GM20431 (cell line): ENCODE measurements around the gene ICAM2.
"Not testable (repeated sequence)": the region's sequence is repeated elsewhere in the genome, so short reads cannot be mapped to it uniquely, and the experiment has no call there.

Source experiments
- in situ Hi-C: fragments of 300-500 bp; cut with MseI, MboI; formaldehyde crosslinking; loops from one replicate; pipeline ENCODE4 v1.15.0; 2020; ENCODE audit warnings: low sequenced_read_pairs; ENCODE audit not compliant: unreplicated experiment

The ICAM2 gene

GRCh38 chr17:64016231-64016784, 4.1 kb downstream of the ICAM2 start:
- in situ Hi-C loops: no loop called here

- in situ Hi-C loops: no loop called here
These were observed 5.0 kb downstream of the ICAM2 start for GRCh38 chr17:64015447-64015846.

GRCh38 chr17:64009571-64010402, 10.6 kb downstream of the ICAM2 start:
- in situ Hi-C loops: no loop called here

GRCh38 chr17:64008830-64009229, 11.6 kb downstream of the ICAM2 start:
- in situ Hi-C loops: no loop called here

- in situ Hi-C loops: no loop called here
These were observed 12.1 kb downstream of the ICAM2 start for GRCh38 chr17:64008346-64008745.

- in situ Hi-C loops: no loop called here
These were observed 12.6 kb downstream of the ICAM2 start for GRCh38 chr17:64007838-64008282.

GRCh38 chr17:64007089-64007837, 13.2 kb downstream of the ICAM2 start:
- in situ Hi-C loops: not testable (repeated sequence)

GRCh38 chr17:64006361-64007088, 13.9 kb downstream of the ICAM2 start:
- in situ Hi-C loops: no loop called here

GRCh38 chr17:64005734-64006167, 14.7 kb downstream of the ICAM2 start:
- in situ Hi-C loops: no loop called here

- in situ Hi-C loops: no loop called here
These were observed 15.3 kb downstream of the ICAM2 start for GRCh38 chr17:64004903-64005733.

GRCh38 chr17:64004218-64004770, 16.1 kb downstream of the ICAM2 start:
- in situ Hi-C loops: no loop called here

GRCh38 chr17:64003526-64004121, 16.8 kb downstream of the ICAM2 start:
- in situ Hi-C loops: no loop called here

- in situ Hi-C loops: no loop called here
These were observed 17.5 kb downstream of the ICAM2 start for GRCh38 chr17:64002658-64003525.

GRCh38 chr17:64001763-64002529, 18.5 kb downstream of the ICAM2 start:
- in situ Hi-C loops: no loop called here

GRCh38 chr17:64001091-64001579, 19.3 kb downstream of the ICAM2 start:
- in situ Hi-C loops: no loop called here

- in situ Hi-C loops: no loop called here
These were observed 20.5 kb downstream of the ICAM2 start for GRCh38 chr17:63999680-64000531.
